SK-N-SH treated with all-trans-retinoic acid at 6 μM for 48 hours (cell line): ENCODE results near the gene FILIP1.

Experiments
- ARNTL ChIP-seq: fragments of 450-650 bp; formaldehyde crosslinking; IDR thresholded peaks from 2 replicates; pipeline ENCODE4 v1.5.0; 2020; ENCODE audit warnings: low read depth, mild to moderate bottlenecking, moderate library complexity, borderline replicate concordance
- CSDC2 ChIP-seq: fragments of 250-450 bp; sonication (Bioruptor Pico); IDR thresholded peaks from 2 replicates; pipeline ENCODE4 v1.5.0; 2020; ENCODE audit warnings: mild to moderate bottlenecking, moderate library complexity
- SNAI2 ChIP-seq: fragments of 250-450 bp; sonication (Bioruptor Pico); IDR thresholded peaks from 2 replicates; pipeline ENCODE4 v1.5.0; 2020; ENCODE audit warnings: mild to moderate bottlenecking, moderate library complexity
- TOX ChIP-seq: fragments of 250-450 bp; sonication (Bioruptor Pico); IDR thresholded peaks from 2 replicates; pipeline ENCODE4 v1.8.0; 2021; ENCODE audit warnings: mild to moderate bottlenecking, moderate library complexity, borderline replicate concordance
- ZNF565 ChIP-seq: fragments of 450-650 bp; formaldehyde crosslinking; conservative IDR thresholded peaks from 2 replicates; pipeline ENCODE4 v1.5.0; 2020; ENCODE audit warnings: low read depth, mild to moderate bottlenecking, moderate library complexity
- ZNF8 ChIP-seq: fragments of 450-650 bp; formaldehyde crosslinking; IDR thresholded peaks from 2 replicates; pipeline ENCODE4 v1.5.0; 2020; ENCODE audit warnings: mild to moderate bottlenecking, moderate library complexity
- TF ChIP-seq, protein P1 (sequence below): fragments of 250-450 bp; sonication (Bioruptor Pico); IDR thresholded peaks from 2 replicates; pipeline ENCODE4 v1.5.1; 2020; ENCODE audit warnings: low read depth, mild to moderate bottlenecking, moderate library complexity

DNA sequence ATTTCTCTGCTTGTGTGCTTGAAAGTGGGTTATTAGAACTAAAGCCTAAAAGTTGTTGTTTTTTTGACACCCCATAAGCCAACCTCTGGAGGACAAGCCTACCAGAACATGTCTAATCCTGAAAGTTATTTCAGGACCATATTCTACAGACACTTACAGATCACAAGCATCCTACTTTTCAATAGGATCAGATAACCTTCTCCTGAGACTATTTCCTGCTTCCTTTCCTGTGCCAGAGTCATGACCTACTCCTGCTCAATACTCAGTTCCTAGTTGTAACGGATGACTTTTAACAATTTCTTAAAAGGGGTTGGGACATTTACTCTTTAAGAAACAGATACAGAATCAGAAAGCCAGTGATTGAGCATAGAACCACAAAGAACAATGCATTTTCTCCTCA, 5.3 kb upstream of the FILIP1 start:
- TF ChIP-seq TOX (CRISPR knock-in tag) (no peak), SNAI2 (no peak), ZNF565 (no peak), ARNTL (CRISPR knock-in tag) (no peak), CSDC2 (no peak), ZNF8 (no peak)
- TF ChIP-seq, protein P1, sequence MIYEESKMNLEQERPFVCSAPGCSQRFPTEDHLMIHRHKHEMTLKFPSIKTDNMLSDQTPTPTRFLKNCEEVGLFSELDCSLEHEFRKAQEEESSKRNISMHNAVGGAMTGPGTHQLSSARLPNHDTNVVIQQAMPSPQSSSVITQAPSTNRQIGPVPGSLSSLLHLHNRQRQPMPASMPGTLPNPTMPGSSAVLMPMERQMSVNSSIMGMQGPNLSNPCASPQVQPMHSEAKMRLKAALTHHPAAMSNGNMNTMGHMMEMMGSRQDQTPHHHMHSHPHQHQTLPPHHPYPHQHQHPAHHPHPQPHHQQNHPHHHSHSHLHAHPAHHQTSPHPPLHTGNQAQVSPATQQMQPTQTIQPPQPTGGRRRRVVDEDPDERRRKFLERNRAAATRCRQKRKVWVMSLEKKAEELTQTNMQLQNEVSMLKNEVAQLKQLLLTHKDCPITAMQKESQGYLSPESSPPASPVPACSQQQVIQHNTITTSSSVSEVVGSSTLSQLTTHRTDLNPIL (CRISPR knock-in tag), result no peak
